GM12873 (cell line): ENCODE measurements around the gene RNF5.

Experiments
- CTCF ChIP-seq: IDR thresholded peaks from 2 replicates; pipeline ENCODE4 v1.5.1; 2012; ENCODE audit warnings: low read depth, mild to moderate bottlenecking, moderate library complexity, low read length, control low read depth; ENCODE audit not compliant: insufficient read depth; ENCODE audit errors: missing control alignments

The RNF5 gene

GRCh38 chr6:32167761-32168262 lies 10.4 kb upstream of the RNF5 start:
- TF ChIP-seq CTCF = no peak

- TF ChIP-seq CTCF = no peak
Observed at GRCh38 chr6:32168350-32168749, 9.9 kb upstream of the RNF5 start.

GRCh38 chr6:32168807-32169591 lies 9.2 kb upstream of the RNF5 start:
- TF ChIP-seq CTCF = no peak

- TF ChIP-seq CTCF = no peak
Observed at GRCh38 chr6:32170294-32170693, 7.9 kb upstream of the RNF5 start.

GRCh38 chr6:32171234-32171633 lies 7.0 kb upstream of the RNF5 start:
- TF ChIP-seq CTCF = no peak

- TF ChIP-seq CTCF = no peak
Observed at GRCh38 chr6:32173051-32173727, 5.0 kb upstream of the RNF5 start.

GRCh38 chr6:32174416-32174815 lies 3.8 kb upstream of the RNF5 start:
- no peak for TF ChIP-seq CTCF
